HG02763 (cell line): ENCODE data around the gene ADCYAP1R1.

ENCODE experiments used
- ATAC-seq: cut with Tn5 transposase; IDR thresholded peaks from one replicate; pipeline ENCODE4 v1.9.1; 2021; ENCODE audit warnings: mild to moderate bottlenecking, moderate library complexity; ENCODE audit not compliant: unreplicated experiment

Gene ADCYAP1R1

GRCh38 chr7:31104361-31105255 is 52.5 kb downstream of the ADCYAP1R1 start:
- ATAC-seq: no peak

- no peak for ATAC-seq
These were observed 53.3 kb downstream of the ADCYAP1R1 start for GRCh38 chr7:31105256-31105950.

GRCh38 chr7:31106303-31107105 is 54.4 kb downstream of the ADCYAP1R1 start:
- no peak for ATAC-seq

GRCh38 chr7:31107106-31108090 is 55.3 kb downstream of the ADCYAP1R1 start:
- no peak for ATAC-seq

GRCh38 chr7:31108097-31108657 is 56.1 kb downstream of the ADCYAP1R1 start:
- ATAC-seq: no peak

- no peak for ATAC-seq
These were observed 57.6 kb downstream of the ADCYAP1R1 start for GRCh38 chr7:31109751-31110150.

- ATAC-seq: no peak
These were observed 58.4 kb downstream of the ADCYAP1R1 start for GRCh38 chr7:31110331-31111108.

- ATAC-seq: no peak
These were observed 59.0 kb downstream of the ADCYAP1R1 start for GRCh38 chr7:31111109-31111451.

GRCh38 chr7:31113660-31114059 is 61.6 kb downstream of the ADCYAP1R1 start:
- ATAC-seq: no peak

- no peak for ATAC-seq
These were observed 62.7 kb downstream of the ADCYAP1R1 start for GRCh38 chr7:31114593-31115343.

GRCh38 chr7:31116615-31117014 is 64.5 kb downstream of the ADCYAP1R1 start:
- ATAC-seq: no peak

- no peak for ATAC-seq
These were observed 67.1 kb downstream of the ADCYAP1R1 start for GRCh38 chr7:31119249-31119648.

GRCh38 chr7:31120800-31121513 is 68.8 kb downstream of the ADCYAP1R1 start:
- ATAC-seq: no peak

GRCh38 chr7:31121601-31122000 is 69.5 kb downstream of the ADCYAP1R1 start:
- ATAC-seq: no peak

GRCh38 chr7:31122649-31123058 is 70.5 kb downstream of the ADCYAP1R1 start:
- ATAC-seq: no peak

GRCh38 chr7:31123321-31123720 is 71.2 kb downstream of the ADCYAP1R1 start:
- ATAC-seq: no peak

- no peak for ATAC-seq
These were observed 71.6 kb downstream of the ADCYAP1R1 start for GRCh38 chr7:31123726-31124125.

- no peak for ATAC-seq
These were observed 73.1 kb downstream of the ADCYAP1R1 start for GRCh38 chr7:31125171-31125570.
